ENCODE measurements around the gene RAMACL. TPM values are rescaled to one million over a fixed set of nuclear protein-coding genes. Genes with fewer than 3 reads are reported as not detected.

Gene RAMACL
- polyA plus RNA-seq, 3 donors, result 0.08 to 0.22 (median 0.18) TPM

DNA sequence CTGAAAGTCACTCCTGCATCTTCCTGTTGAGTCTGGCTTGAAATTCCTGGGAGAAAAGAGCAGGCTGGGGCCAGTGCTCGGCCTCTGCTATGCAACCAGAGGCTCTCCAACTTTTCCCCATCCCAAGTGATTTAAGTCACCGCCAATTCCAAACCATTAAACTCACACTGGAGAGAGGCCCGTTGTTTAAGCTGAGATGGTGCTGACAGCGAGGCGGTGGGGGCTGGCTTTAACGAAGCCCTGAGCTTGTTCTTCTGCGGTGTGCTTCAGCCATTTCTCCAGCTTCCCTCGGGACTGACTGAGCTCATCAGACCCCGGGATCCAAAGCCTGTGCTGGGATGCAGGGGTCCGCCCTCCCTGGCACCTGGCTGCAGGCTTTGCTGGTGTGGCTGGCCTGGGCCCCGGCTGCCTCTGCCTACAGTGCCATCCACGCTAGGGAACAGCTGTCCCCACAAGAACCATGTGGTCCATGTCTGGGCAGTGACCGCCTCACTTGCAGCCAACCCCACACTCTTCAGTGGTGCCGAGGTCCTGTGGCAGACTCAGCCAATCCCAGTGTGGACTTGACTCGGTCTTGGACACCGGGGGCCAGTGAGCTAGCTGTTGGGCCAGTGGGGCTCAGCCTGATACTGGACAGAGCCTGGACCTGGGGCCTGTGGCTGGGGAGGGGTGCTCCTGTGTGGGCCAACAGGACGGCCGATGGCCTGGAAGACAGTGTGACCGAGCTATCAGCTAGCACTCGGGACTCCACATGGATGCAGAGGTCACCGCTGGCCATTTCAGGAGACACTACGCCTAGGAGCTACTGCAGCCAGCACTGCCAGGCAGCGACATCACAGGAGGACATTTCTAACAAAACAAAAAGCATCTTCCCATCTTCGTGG, 21.2 kb downstream of the RAMACL start:
- H3K27ac ChIP-seq (ENCODE audit: low read depth, low read length), result no peak overlapping the region

GRCh38 chr6:166563805-166564204, 22.7 kb downstream of the RAMACL start:
- H3K27ac ChIP-seq (ENCODE audit: low read depth, low read length), result no peak overlapping the region
- 60 to 89% (median 66%) methylated on average over 9 of the region's 9 CpGs for WGBS, 3 donors

More for the DNA sequence above, 21.2 kb downstream of the RAMACL start:
- 83 to 89% (median 88%) methylated on average over 24 of the region's 24 CpGs for WGBS, 3 donors

DNA sequence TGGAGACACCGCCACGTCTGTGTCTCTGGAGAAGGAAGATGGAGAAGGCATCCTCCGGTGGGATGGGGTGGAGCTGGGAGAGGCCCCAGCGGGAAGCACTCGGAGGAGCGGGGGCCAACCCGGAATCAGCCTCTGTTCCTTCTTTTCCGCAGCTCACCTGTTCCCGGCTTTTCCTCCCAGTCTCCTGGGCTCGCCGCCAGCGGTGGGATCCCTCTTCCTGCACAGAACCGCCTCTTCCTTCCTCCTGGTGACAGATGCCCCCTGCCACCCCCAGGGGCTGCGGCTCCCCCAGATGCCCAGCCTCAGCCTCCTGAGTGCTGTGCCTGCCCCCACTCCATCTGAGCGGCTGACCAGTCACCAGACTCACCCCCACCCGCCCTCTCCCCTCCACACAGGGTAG, 23.3 kb downstream of the RAMACL start:
- no peak overlapping the region for H3K27ac ChIP-seq (ENCODE audit: low read depth, low read length)
- WGBS, 3 donors, result 44 to 85% (median 55%) methylated on average over 16 of the region's 16 CpGs

GRCh38 chr6:166562726-166563125, 23.8 kb downstream of the RAMACL start:
- 97 to 99% (median 98%) methylated on average over 9 of the region's 9 CpGs for WGBS, 3 donors
- H3K27ac ChIP-seq (ENCODE audit: low read depth, low read length), result no peak overlapping the region

- H3K27ac ChIP-seq (ENCODE audit: low read depth, low read length), result no peak overlapping the region
Observed at GRCh38 chr6:166561771-166562359, 24.6 kb downstream of the RAMACL start.

DNA sequence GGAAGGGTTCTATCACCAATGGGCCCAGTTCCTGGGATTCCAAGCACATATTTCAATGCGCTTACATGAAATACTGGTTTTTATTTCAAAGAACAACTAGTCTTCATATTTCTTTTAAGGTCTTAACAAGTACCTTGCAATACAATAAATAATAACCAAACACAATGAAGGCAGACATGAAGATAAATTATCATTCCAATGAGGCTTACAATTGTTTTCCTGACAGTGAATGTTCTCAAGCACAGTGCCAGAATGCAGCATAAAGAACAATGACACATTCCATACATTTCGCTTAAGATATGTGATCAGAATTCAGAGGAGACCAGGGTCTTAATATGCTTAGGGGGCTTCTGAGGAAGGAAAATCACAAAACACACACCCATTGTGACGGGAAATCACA, 26.3 kb downstream of the RAMACL start:
- WGBS, 3 donors, result 97 to 100% (median 97%) methylated on average over 3 of the region's 3 CpGs
- H3K27ac ChIP-seq (ENCODE audit: low read depth, low read length), result no peak overlapping the region

More at GRCh38 chr6:166561771-166562359, 24.6 kb downstream of the RAMACL start:
- WGBS, 3 donors, result 64 to 83% (median 72%) methylated on average over 10 of the region's 10 CpGs

GRCh38 chr6:166559662-166560061, 26.8 kb downstream of the RAMACL start:
- 94 to 98% (median 94%) methylated on average over 1 of the region's 1 CpG for WGBS, 3 donors
- H3K27ac ChIP-seq (ENCODE audit: low read depth, low read length), result no peak overlapping the region

DNA sequence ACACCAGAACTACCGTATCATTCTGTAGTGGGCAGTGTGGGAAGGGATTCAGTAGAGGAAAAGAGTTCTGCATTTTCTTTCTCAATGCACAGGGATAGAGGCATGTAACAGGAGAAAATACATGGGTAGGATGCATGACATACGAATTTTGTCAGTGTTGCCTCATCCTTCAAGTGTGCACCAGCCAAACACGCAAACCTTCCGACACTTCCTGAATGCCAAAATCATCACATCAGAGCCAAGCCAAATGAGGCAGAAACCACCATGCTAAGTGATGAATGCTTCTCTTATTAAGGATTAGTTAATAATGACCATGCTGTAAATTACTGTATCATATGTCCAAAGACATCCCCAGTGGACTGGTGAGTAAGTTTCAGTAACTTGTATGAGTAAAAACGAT, 27.3 kb downstream of the RAMACL start:
- 90 to 94% (median 92%) methylated on average over 5 of the region's 5 CpGs for WGBS, 3 donors

GRCh38 chr6:166558156-166559005, 28.1 kb downstream of the RAMACL start:
- H3K27ac ChIP-seq (ENCODE audit: low read depth, low read length), result no peak overlapping the region
- WGBS, 3 donors, result 94 to 97% (median 95%) methylated on average over 12 of the region's 12 CpGs

More for the DNA sequence above, 27.3 kb downstream of the RAMACL start:
- H3K27ac ChIP-seq (ENCODE audit: low read depth, low read length), result no peak overlapping the region

GRCh38 chr6:166556863-166557322, 29.6 kb downstream of the RAMACL start:
- H3K27ac ChIP-seq (ENCODE audit: low read depth, low read length), result no peak overlapping the region
- WGBS, 3 donors, result 45 to 60% (median 49%) methylated on average over 16 of the region's 16 CpGs

GRCh38 chr6:166556336-166556735, 30.1 kb downstream of the RAMACL start:
- H3K27ac ChIP-seq (ENCODE audit: low read depth, low read length), result no peak overlapping the region

DNA sequence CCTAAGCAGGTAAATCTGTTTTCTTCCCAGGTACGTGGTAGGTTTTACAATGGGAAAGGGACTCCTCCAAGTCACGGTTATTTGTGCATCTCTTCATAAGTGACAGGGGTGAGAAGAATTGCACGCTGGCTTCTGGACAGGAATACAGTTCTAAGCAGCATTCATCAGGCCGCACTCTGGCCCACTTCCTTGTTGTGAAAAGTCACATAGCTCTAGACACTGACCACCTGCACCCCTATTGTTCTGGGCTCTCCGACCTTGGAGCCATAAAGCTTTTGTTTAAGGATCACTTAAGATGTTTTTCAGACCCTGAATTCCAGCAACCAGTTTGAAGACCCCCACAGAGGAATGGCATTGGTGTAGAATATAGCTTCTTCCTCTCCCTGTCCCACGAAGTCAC, 31.4 kb downstream of the RAMACL start:
- WGBS, 3 donors, result 76 to 82% (median 76%) methylated on average over 6 of the region's 6 CpGs
- no peak overlapping the region for H3K27ac ChIP-seq (ENCODE audit: low read depth, low read length)

DNA sequence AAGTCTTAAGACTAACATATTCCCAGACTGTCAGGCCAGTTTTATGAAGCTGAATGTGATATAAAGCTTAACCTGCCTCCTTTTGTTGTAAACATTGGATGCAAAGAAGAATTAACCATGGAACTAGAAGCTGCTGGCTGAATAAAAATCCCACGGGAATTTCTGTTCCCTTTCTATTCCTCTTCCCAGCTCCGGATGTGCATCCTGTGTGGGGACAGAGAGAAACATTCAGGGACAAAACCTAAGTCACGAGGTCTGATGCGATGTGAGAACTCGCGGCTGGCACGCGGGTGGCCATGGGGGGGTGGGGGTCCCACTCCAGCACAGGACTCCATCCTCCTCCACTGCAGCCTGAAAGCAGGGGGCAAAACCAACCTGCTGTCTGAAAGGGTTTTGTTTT, 32.2 kb downstream of the RAMACL start:
- 61 to 84% (median 73%) methylated on average over 8 of the region's 8 CpGs for WGBS, 3 donors
- no peak overlapping the region for H3K27ac ChIP-seq (ENCODE audit: low read depth, low read length)

DNA sequence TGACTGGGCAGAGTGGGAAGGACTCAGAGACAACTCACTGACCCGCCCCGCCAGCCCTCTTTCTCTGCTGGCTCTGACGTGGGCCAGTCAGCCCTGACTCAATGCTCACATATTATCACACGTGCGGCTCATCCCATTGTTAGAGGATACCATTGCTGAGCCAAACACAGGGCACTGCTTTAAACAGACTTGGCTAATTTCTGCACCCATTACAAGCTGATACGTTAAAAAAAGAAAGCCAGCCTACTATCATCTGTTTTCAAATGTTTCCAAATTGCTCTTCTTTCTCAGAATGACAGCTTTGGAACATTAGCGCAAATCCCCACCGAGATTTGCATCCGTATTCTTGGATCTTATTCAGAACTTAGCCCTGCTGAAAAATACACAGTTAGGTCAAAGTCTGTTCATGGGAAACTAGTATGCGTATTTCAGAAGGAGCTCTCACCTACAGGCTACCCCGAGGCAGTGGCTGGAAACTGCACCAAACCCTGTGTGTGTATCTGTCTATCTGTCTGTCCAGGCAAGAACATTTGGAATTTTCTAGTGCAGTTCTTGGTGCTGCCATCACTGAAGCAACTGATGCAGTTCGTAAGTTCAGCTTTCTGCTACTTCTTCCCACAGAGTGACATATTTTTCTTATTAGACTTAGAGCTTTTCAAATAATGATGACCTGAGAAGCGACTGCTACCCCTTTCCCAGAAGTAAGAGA, 32.8 kb downstream of the RAMACL start:
- no peak overlapping the region for H3K27ac ChIP-seq (ENCODE audit: low read depth, low read length)
- WGBS, 3 donors, result 49 to 82% (median 63%) methylated on average over 13 of the region's 13 CpGs

- 80 to 85% (median 80%) methylated on average over 7 of the region's 7 CpGs for WGBS, 3 donors
- no peak overlapping the region for H3K27ac ChIP-seq (ENCODE audit: low read depth, low read length)
Observed at GRCh38 chr6:166552600-166552999, 33.9 kb downstream of the RAMACL start.

- H3K27ac ChIP-seq (ENCODE audit: low read depth, low read length), result no peak overlapping the region
- WGBS, 3 donors, result 85 to 94% (median 90%) methylated on average over 16 of the region's 16 CpGs
Observed at GRCh38 chr6:166551754-166552495, 34.6 kb downstream of the RAMACL start.

DNA sequence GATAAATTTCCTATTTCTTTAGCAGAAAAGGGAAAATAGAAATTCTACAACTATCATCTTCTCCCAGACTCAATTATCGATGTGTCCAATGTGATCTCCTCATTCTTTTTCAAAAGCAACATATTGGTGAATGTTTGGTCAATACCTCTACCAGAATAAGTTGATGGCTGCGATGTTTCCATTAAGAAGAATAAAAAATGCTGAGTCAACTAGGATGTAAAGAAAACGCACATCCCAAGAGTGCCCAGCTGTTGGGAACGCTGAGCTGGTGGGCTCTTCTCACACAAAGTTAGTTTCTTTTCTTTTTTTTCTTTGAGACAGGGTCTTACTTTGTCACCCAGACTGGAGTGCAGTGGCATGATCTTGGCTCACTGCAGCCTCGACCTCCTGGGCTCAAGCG, 39.8 kb downstream of the RAMACL start:
- 95 to 96% (median 96%) methylated on average over 6 of the region's 6 CpGs for WGBS, 3 donors
- no peak overlapping the region for H3K27ac ChIP-seq (ENCODE audit: low read depth, low read length)
